Right lobe of liver (tissue), 4 donors: ENCODE results near the gene KLF2.

Source experiments
- CTCF ChIP-seq, 4 donors: fragments of 200-600 bp in 3 of 4; fragments of 450-650 bp in 1 of 4; IDR thresholded peaks; one replicate each; pipeline versions ENCODE4 v1.5.1 to v1.8.0; 2016 to 2022; ENCODE audit warnings: antibody characterized with exemption in 4 of 4, mild to moderate bottlenecking in 2 of 4
- POLR2A ChIP-seq: fragments of 450-650 bp; IDR thresholded peaks from one replicate; pipeline ENCODE4 v1.6.1; 2017; ENCODE audit warnings: antibody characterized with exemption, mild to moderate bottlenecking
- donor health status: DM: no; HTN: no; CAD: no.
- donor health status: DM: no; HTN: no; CAD: no.
- donor health status: DM: no; HTN: yes; CAD: no.

- TF ChIP-seq CTCF (IDR thresholded peaks at IDR 0.05) (no peak), POLR2A (no peak)
Measured at GRCh38 chr19:16320987-16321386, 3.6 kb upstream of the KLF2 start.
